ENCODE results near the gene SLC39A13. TPM values are rescaled to one million over a fixed set of nuclear protein-coding genes. Genes with fewer than 3 reads are reported as not detected.

The SLC39A13 gene
- total and polyA plus RNA-seq, 2 of the 13 experiments (the other 11 are each of a cell fraction or from before 2014, with no cell fraction given): 15.3 to 30.5 TPM

DNA sequence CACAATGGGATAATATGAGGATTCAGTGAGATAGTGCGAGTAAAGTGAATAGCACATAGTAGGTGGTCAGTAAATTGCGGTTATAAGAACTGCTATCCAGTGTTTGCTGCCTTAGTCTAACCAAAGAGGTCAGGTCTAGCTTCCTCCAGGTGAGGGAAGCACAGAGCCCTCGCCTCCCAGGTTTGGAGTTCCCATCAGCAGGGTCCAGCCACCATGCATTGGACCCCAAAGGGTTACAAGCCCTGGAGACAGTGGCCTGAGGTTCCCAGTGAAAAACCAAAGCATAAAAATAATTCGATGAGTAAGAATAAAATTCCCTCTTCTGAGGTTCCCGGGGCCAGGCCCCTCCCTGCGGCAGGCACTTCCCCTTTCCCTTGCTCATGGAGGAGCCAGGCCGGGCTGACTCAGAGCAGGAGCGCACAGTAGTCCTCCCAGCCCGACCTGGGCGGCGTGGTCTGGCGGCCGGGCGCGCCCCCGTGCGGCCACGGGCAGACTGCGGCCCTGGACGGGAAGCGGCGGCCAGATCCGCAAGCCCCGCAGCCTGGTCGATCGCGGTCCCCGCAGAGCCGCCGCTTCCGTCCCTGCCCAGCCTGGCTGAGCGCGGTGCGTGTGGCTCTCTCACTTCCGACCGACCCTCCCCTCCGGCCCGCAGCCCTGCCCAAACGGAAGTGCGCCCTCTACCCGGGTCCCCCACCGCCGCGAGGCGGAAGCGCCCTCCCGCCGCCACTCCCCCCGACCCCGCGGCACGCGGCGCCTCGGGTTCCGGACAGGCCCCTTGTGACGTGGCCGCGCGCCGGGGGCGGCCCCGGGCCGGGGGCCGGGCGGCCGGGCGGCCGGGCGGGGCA is at the start of gene SLC39A13 (continued):
- TF ChIP-seq ZNF724P (CRISPR knock-in tag; IDR thresholded peaks at IDR 0.05; ENCODE audit: borderline replicate concordance) (peak; percentile 72), MED8 (CRISPR knock-in tag; IDR thresholded peaks at IDR 0.05; ENCODE audit: insufficient replicate concordance) (peak; percentile 11), BORCS8-MEF2B (CRISPR knock-in tag; IDR thresholded peaks at IDR 0.05) (peak; percentile 75; the same call in 1 of the 2 replicates), YEATS4 (CRISPR knock-in tag; IDR thresholded peaks at IDR 0.05; ENCODE audit: borderline replicate concordance) (peak; percentile 98), ZNF446 (CRISPR knock-in tag; IDR thresholded peaks at IDR 0.05) (0 out of 2 replicates have a peak, but pooled peaks have one; percentile 62), ZFYVE20 (CRISPR knock-in tag; IDR thresholded peaks at IDR 0.05; ENCODE audit: borderline replicate concordance, low read depth) (no peak), CEBPG (CRISPR knock-in tag; IDR thresholded peaks at IDR 0.05) (no peak), ZNF143 (CRISPR knock-in tag; IDR thresholded peaks at IDR 0.05) (peak; percentile 63), JARID2 (CRISPR knock-in tag; IDR thresholded peaks at IDR 0.05; ENCODE audit: insufficient replicate concordance) (no peak), ONECUT2 (CRISPR knock-in tag; IDR thresholded peaks at IDR 0.05) (peak; percentile 47; the same call in 1 of the 2 replicates), ZSCAN25 (CRISPR knock-in tag; IDR thresholded peaks at IDR 0.05) (peak; percentile 97)
- TF ChIP-seq, protein P1, sequence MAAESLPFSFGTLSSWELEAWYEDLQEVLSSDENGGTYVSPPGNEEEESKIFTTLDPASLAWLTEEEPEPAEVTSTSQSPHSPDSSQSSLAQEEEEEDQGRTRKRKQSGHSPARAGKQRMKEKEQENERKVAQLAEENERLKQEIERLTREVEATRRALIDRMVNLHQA (CRISPR knock-in tag; IDR thresholded peaks at IDR 0.05): no peak
- TF ChIP-seq, protein P2, sequence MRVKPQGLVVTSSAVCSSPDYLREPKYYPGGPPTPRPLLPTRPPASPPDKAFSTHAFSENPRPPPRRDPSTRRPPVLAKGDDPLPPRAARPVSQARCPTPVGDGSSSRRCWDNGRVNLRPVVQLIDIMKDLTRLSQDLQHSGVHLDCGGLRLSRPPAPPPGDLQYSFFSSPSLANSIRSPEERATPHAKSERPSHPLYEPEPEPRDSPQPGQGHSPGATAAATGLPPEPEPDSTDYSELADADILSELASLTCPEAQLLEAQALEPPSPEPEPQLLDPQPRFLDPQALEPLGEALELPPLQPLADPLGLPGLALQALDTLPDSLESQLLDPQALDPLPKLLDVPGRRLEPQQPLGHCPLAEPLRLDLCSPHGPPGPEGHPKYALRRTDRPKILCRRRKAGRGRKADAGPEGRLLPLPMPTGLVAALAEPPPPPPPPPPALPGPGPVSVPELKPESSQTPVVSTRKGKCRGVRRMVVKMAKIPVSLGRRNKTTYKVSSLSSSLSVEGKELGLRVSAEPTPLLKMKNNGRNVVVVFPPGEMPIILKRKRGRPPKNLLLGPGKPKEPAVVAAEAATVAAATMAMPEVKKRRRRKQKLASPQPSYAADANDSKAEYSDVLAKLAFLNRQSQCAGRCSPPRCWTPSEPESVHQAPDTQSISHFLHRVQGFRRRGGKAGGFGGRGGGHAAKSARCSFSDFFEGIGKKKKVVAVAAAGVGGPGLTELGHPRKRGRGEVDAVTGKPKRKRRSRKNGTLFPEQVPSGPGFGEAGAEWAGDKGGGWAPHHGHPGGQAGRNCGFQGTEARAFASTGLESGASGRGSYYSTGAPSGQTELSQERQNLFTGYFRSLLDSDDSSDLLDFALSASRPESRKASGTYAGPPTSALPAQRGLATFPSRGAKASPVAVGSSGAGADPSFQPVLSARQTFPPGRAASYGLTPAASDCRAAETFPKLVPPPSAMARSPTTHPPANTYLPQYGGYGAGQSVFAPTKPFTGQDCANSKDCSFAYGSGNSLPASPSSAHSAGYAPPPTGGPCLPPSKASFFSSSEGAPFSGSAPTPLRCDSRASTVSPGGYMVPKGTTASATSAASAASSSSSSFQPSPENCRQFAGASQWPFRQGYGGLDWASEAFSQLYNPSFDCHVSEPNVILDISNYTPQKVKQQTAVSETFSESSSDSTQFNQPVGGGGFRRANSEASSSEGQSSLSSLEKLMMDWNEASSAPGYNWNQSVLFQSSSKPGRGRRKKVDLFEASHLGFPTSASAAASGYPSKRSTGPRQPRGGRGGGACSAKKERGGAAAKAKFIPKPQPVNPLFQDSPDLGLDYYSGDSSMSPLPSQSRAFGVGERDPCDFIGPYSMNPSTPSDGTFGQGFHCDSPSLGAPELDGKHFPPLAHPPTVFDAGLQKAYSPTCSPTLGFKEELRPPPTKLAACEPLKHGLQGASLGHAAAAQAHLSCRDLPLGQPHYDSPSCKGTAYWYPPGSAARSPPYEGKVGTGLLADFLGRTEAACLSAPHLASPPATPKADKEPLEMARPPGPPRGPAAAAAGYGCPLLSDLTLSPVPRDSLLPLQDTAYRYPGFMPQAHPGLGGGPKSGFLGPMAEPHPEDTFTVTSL (CRISPR knock-in tag; IDR thresholded peaks at IDR 0.05; ENCODE audit: borderline replicate concordance): peak; percentile 69; the same call in 1 of the 2 replicates
- TF ChIP-seq, protein P3, sequence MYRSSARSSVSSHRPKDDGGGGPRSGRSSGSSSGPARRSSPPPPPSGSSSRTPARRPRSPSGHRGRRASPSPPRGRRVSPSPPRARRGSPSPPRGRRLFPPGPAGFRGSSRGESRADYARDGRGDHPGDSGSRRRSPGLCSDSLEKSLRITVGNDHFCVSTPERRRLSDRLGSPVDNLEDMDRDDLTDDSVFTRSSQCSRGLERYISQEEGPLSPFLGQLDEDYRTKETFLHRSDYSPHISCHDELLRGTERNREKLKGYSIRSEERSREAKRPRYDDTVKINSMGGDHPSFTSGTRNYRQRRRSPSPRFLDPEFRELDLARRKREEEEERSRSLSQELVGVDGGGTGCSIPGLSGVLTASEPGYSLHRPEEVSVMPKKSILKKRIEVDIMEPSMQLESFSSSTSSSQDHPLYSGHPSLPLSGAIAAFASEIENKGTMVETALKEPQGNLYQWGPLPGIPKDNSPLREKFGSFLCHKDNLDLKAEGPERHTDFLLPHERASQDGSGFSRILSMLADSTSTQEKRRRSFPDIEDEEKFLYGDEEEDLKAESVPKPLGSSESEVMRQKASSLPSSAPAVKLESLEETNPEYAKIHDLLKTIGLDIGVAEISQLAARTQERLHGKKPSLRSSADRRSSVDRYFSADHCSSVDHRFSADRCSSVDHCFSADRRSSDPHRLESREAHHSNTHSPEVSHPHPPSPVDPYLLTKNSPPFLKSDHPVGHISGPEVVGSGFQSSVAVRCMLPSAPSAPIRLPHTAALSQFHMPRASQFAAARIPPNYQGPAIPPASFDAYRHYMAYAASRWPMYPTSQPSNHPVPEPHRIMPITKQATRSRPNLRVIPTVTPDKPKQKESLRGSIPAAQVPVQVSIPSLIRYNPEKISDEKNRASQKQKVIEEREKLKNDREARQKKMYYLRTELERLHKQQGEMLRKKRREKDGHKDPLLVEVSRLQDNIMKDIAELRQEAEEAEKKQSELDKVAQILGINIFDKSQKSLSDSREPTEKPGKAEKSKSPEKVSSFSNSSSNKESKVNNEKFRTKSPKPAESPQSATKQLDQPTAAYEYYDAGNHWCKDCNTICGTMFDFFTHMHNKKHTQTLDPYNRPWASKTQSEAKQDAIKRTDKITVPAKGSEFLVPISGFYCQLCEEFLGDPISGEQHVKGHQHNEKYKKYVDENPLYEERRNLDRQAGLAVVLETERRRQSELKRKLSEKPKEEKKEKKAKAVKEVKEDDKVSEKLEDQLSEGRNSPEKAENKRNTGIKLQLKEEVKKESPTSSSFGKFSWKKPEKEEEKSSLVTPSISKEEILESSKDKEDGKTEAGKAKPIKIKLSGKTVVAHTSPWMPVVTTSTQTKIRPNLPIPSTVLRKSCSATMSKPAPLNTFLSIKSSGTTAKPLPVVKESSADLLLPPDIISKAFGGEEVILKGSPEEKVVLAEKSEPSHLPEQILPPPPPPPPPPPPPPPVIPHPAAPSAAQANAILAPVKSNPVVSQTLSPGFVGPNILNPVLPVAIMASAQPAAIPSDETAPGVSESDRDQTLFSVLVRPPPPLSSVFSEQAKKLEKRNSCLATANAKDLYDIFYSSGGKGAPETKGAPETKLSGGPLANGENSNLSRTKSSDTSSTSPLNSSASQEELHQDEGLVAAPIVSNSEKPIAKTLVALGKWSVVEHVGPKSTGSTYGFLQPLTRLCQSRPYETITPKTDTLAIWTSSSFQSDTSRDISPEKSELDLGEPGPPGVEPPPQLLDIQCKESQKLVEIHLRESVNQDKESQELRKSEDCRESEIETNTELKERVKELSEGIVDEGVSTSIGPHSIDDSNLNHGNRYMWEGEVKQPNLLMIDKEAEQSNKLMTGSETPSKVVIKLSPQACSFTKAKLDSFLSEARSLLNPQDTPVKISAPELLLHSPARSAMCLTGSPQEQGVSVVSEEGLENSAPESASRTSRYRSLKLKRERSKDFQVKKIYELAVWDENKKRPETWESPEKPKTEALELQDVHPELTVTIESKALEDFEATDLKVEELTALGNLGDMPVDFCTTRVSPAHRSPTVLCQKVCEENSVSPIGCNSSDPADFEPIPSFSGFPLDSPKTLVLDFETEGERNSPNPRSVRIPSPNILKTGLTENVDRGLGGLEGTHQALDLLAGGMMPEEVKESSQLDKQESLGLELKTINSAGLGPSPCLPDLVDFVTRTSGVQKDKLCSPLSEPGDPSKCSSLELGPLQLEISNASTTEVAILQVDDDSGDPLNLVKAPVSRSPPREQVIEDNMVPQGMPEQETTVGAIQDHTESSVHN (CRISPR knock-in tag; IDR thresholded peaks at IDR 0.05): no peak
